22Rv1 (cell line): Measurements from ENCODE around the gene ALG1.

ENCODE experiments used
- H3K27ac ChIP-seq: fragments of 450-650 bp; 2 replicates; pipeline ENCODE4 v1.5.1; 2017
- ZFX ChIP-seq: fragments of 450-650 bp; IDR thresholded peaks from 2 replicates; pipeline ENCODE4 v1.6.1; 2017; ENCODE audit warnings: antibody characterized with exemption, borderline replicate concordance
- TF ChIP-seq, protein P1 (sequence below): fragments of 450-650 bp; IDR thresholded peaks from 2 replicates; pipeline ENCODE4 v1.5.1; 2017; ENCODE audit warnings: mild to moderate bottlenecking

Gene ALG1

DNA sequence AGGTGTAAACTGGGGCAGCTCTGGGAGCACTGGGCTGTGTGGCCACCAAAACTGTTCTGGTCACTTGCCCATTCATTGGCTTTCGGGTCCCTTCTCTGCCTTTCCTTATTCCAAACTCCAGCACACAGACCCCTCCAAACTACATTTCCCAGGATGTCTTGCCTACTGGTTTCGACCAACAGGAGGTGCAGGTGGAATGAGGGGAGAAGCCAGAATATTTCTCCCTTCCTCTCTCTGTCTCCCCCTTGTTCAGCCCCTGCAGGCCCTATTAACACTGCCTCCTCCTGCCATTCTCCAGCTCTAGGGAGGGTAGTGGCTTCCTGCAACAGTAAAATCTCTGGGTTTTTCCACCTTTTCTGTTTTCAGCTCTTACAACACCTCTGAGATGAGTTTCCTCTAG, 24.7 kb upstream of the ALG1 start:
- TF ChIP-seq, protein P1, sequence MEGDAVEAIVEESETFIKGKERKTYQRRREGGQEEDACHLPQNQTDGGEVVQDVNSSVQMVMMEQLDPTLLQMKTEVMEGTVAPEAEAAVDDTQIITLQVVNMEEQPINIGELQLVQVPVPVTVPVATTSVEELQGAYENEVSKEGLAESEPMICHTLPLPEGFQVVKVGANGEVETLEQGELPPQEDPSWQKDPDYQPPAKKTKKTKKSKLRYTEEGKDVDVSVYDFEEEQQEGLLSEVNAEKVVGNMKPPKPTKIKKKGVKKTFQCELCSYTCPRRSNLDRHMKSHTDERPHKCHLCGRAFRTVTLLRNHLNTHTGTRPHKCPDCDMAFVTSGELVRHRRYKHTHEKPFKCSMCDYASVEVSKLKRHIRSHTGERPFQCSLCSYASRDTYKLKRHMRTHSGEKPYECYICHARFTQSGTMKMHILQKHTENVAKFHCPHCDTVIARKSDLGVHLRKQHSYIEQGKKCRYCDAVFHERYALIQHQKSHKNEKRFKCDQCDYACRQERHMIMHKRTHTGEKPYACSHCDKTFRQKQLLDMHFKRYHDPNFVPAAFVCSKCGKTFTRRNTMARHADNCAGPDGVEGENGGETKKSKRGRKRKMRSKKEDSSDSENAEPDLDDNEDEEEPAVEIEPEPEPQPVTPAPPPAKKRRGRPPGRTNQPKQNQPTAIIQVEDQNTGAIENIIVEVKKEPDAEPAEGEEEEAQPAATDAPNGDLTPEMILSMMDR: no peak
- no peak for TF ChIP-seq ZFX
- H3K27ac ChIP-seq: no peak overlapping the region

DNA sequence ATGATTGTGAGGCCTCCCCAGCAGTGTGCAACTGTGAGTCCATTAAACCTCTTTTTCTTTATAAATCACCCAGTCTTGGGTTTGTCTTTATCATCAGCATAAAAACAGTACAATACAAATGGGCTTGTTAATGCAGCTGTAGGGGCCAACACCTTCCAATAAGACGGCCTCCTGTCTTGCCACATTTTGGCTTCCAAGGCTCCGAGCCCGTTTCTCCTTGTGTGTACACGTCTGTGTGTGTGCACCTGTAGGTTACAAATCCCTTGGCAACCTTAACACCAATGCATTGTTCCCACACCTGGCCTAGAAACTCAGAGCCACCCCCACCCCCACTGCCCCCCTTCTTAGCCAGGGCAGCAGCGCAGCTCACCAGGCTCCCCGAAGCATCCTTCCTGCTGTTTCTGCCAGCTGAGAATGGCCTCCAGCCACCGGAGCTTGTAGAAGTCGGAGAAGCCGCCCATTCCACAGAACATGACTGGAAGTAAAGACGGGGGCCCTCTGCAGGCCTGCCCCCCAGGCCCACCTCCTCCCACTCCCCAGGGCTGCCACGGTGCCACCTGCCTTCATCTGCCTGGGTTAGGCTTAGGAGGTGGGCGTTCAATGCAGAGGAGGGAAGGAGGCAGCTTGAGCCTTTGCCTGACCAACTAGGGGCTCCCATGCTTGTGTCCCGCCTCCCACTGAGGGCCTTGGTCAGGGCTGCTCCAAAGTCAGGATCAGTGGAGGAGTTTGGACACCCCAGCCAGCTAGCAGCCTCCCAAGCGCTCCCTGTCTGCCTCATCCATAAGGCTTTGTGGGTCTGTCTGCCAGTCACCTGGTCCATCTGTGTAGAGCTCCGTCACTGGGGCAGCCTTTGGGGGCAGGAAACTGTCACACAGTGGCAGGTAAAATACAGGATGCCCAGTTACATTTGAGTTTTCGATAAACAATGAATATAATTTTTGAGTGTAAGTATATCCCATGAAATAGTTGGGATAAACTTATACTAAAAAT, 16.5 kb upstream of the ALG1 start:
- H3K27ac ChIP-seq: no peak overlapping the region
- no peak for TF ChIP-seq ZFX
- TF ChIP-seq, protein P1: no peak

DNA sequence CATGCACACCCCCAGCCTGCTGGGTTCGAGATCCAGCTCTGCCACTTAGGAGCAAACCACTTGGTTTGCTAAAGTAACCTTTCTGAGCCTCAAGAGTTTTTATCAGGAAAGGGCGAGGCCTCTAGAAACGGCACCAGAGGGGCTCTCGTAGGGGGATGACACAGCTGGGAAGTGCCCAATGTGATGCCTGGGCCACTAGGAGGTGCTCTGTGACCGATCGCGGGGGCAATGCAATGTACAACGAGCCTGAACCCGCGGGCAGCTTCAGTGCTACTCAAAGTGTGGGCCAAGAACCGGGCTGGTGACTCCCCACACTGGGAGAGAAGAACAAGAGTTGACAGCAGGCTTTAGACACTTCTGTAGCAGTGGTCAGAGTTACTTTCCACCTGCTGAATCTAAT, 15.3 kb upstream of the ALG1 start:
- TF ChIP-seq ZFX: no peak
- TF ChIP-seq, protein P1: peak; percentile 54

DNA sequence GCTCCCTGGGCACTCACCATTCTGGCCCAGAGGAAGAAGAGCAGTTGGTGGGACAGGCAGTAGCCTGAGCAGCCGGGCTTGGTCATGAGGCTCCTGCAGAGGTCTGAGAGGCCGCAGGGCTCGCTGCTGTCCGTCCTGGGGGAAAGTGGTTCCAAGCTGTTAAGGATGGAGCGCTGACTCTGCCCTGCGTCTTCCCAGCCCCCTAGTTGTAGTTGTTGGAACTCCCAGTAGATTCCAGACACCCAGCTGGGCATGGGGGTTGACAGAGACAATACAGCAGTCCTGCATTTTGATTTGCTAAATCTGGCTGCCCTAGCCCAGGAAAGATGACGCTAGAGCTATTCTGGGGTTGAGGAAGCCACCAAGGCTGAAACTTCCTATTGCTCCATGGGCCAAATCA, 13.2 kb upstream of the ALG1 start:
- no peak for TF ChIP-seq ZFX
- TF ChIP-seq, protein P1: 0 out of 2 replicates have a peak, but pooled peaks have one; percentile 14
- H3K27ac ChIP-seq: no peak overlapping the region

More for the DNA sequence above, 15.3 kb upstream of the ALG1 start:
- H3K27ac ChIP-seq: no peak overlapping the region

DNA sequence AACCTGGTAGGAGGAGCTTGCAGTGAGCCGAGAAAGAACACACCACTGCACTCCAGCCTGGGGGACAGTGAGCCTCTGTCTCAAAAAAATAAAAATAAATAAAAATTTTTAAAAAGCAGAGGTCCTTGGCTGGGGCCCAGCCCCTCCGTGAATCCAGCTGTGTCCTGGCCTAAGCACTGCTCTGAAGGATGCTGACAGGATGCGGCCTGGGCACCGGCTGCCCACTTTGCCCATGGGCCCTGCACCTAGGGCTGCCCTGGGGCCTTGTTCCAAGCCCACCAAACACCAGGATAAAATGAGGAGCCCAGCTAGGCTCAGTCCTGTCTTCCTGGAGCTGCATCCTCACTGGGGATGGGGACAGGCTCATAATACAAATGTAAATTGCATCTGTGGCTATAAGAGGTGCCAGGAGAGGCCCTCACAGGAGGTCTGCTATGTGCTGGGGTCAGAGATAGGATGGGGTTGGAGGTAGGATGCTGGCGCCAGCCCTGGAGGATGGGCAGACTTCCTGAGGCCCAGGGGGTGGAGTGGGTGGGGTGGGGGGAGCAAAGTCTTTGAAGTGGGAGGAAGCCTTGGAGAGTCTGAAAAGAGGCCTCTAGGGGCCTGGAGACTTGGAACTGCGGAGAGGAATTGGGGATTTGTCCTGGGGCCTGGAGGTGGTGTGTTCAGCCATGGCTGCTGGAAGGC, 12.1 kb upstream of the ALG1 start:
- TF ChIP-seq, protein P1: no peak
- TF ChIP-seq ZFX: no peak
- H3K27ac ChIP-seq: no peak overlapping the region

DNA sequence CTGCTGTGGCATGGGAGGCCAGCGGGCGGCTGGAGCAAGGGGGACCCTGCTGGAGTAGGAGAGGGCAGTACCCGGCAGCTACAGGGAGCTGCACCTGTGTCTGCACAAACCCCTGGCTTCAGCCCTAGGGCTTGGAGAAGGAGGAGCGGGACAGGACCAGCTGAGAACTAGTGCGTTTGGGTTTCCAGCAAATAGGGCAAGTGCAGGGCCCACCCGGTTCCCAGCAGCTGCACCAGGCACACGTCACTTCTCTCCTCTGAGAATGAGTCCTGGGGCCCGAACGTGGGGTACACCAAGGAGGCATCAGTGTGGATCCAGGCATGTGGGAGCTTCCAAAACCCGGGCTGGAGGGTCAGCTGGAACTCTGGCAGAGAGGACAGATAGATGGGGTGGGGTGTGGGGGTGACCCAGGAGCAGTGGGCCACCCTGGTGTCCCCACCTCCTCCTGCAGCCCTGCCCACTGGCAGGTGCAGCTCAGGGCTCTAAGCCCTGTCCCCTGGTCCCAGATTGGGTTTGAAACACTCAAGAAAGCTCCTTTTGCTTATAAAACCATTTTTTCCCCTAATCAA, 11.5 kb upstream of the ALG1 start:
- TF ChIP-seq, protein P1: no peak
- no peak for TF ChIP-seq ZFX

More for the DNA sequence above, 11.5 kb upstream of the ALG1 start:
- H3K27ac ChIP-seq: no peak overlapping the region
